Measurements from ENCODE around the gene EPS15. TPM values are rescaled to one million over a fixed set of nuclear protein-coding genes. Genes with fewer than 3 reads are reported as not detected.

Gene EPS15
- total and polyA plus RNA-seq, 2 of the 8 experiments (the other 6 are each of a cell fraction or from before 2014, with no cell fraction given), result 15.9 to 57.2 TPM

- H3K9ac ChIP-seq (replicated peaks in 1 of 4; ENCODE audit: extremely low read depth in 1 of 4, low read depth in 3 of 4, low read length in 3 of 4), result no peak overlapping the region
- H3K27me3 ChIP-seq (replicated peaks in 1 of 4; ENCODE audit: control insufficient read depth in 3 of 4, extremely low read depth in 1 of 4, insufficient read depth in 3 of 4, low read length in 3 of 4), result no peaks in the 10 kb centered on the region
- no peak for FAIRE-seq
- H3K4ac ChIP-seq (replicated peaks; ENCODE audit: insufficient read length, low read depth, low read length), result no peak overlapping the region
- H3K9me3 ChIP-seq (ENCODE audit: insufficient read depth in 2 of 2, low read depth in 1 of 2, low read length in 1 of 2), result no peaks in the 10 kb centered on the region
- H3K4me1 ChIP-seq (replicated peaks in 1 of 4; ENCODE audit: control insufficient read depth in 3 of 4, insufficient read depth in 4 of 4, low read length in 3 of 4), result no peaks in the 10 kb centered on the region
- H2BK120ac ChIP-seq (replicated peaks; ENCODE audit: low read depth, low read length), result no peak overlapping the region
- no peak overlapping the region for H3K56ac ChIP-seq (replicated peaks; ENCODE audit: insufficient read length, low read depth, low read length)
- no peak overlapping the region for H3K27ac ChIP-seq (ENCODE audit: low read depth, low read length)
- no peak overlapping the region for H2AK5ac ChIP-seq (ENCODE audit: low read depth, low read length)
- no peaks in the 10 kb centered on the region for H4K20me1 ChIP-seq (replicated peaks in 1 of 2; ENCODE audit: control insufficient read depth in 1 of 2, insufficient read depth in 2 of 2, low read length in 2 of 2)
- DNase-seq (ENCODE audit: low read depth in 1 of 2, low spot score in 2 of 2), result no peak
- H2BK5ac ChIP-seq (ENCODE audit: low read depth, low read length), result no peak overlapping the region
- no peak overlapping the region for H2AFZ ChIP-seq (ENCODE audit: low read length)
- H2BK15ac ChIP-seq (ENCODE audit: low read length), result no peak overlapping the region
- CTCF ChIA-PET (ENCODE audit: partially characterized antibody), result interaction anchor here (3.2 kb wide), 1 partner anchor 11 kb away, joined by 13 read pairs; no protein-coding TSS in a partner anchor
- H3K23me2 ChIP-seq (ENCODE audit: low read depth, low read length), result no peaks in the 10 kb centered on the region
- no peak overlapping the region for H3K23ac ChIP-seq (ENCODE audit: insufficient read length)
- H4K5ac ChIP-seq (ENCODE audit: insufficient read length, low read depth, low read length), result no peak overlapping the region
- H3K79me2 ChIP-seq (ENCODE audit: control insufficient read depth in 1 of 2, insufficient read depth in 2 of 2, low read length in 2 of 2), result no peaks in the 10 kb centered on the region
- H3K79me1 ChIP-seq (ENCODE audit: low read depth, low read length), result no peaks in the 10 kb centered on the region
- H4K91ac ChIP-seq (replicated peaks; ENCODE audit: insufficient read length, low read length), result no peak overlapping the region
- H3K36me3 ChIP-seq (ENCODE audit: control insufficient read depth in 2 of 4, insufficient read depth in 4 of 4, low read length in 3 of 4), result no peaks in the 10 kb centered on the region
- WGBS, 2 experiments (ENCODE audit: extremely low coverage in 1 of 2, insufficient coverage in 1 of 2, insufficient read length in 1 of 2, insufficient replicate concordance in 2 of 2, low coverage in 1 of 2, low lambda C conversion rate in 2 of 2, missing lambda C conversion rate in 1 of 2), result 94% methylated on average over 1 of the region's 1 CpG; no CpG with 5 or more reads in 1 of the 2 experiments
- no peak overlapping the region for H3K4me3 ChIP-seq (ENCODE audit: extremely low read depth in 1 of 4, insufficient read depth in 2 of 4, low read depth in 3 of 4, low read length in 4 of 4)
- H4K8ac ChIP-seq (ENCODE audit: extremely low read depth, insufficient read depth, low read length), result no peak overlapping the region
- no peak overlapping the region for H2BK12ac ChIP-seq (ENCODE audit: low read depth, low read length)
- H3K18ac ChIP-seq (ENCODE audit: extremely low read depth, low read length), result no peak overlapping the region
- no peak overlapping the region for H3K4me2 ChIP-seq (ENCODE audit: insufficient read depth in 1 of 2, low read depth in 2 of 2, low read length in 2 of 2)
- POLR2A ChIA-PET (ENCODE audit: partially characterized antibody), result interaction anchor here (1.2 kb wide), 1 partner anchor 30 kb away, joined by 5 read pairs; no protein-coding TSS in a partner anchor
- TF ChIP-seq USF2 (IDR thresholded peaks at IDR 0.05; ENCODE audit: low read length) (no peak), RBBP5 (IDR thresholded peaks at IDR 0.05; ENCODE audit: borderline replicate concordance, low read depth, low read length) (no peak)
- no peak overlapping the region for H2BK20ac ChIP-seq (ENCODE audit: low read length)
- H3K14ac ChIP-seq (ENCODE audit: insufficient read length), result no peak overlapping the region
Measured at GRCh38 chr1:51524817-51525216, 5.8 kb upstream of the EPS15 start.

Data from H1 (cell line).